GM19438 (cell line): Measurements from ENCODE around the gene TRIM54.
"Not testable (repeated sequence)": the region's sequence is repeated elsewhere in the genome, so short reads cannot be mapped to it uniquely, and the experiment has no call there.

ENCODE experiments used
- ATAC-seq: cut with Tn5 transposase; IDR thresholded peaks from one replicate; pipeline ENCODE4 v1.9.1; 2021; ENCODE audit warnings: low read depth; ENCODE audit not compliant: unreplicated experiment

TRIM54 gene

DNA sequence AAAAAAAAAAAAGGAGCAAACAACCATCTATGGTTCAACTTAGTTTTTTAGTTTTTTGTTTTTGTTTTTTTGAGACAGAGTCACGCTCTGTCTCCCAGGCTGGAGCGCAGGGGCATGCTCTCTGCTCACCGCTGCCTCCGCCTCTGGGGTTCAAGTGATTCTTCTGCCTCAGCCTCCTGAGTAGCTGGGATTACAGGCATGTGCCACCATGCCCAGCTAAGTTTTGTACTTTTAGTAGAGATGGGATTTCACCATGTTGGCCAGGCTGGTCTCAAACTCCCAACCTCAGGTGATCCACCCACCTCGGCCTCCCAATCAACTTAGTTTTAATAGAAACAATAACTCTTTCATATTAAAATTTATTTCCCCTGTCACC, 71.1 kb downstream of the TRIM54 start:
- ATAC-seq = not testable (repeated sequence)

DNA sequence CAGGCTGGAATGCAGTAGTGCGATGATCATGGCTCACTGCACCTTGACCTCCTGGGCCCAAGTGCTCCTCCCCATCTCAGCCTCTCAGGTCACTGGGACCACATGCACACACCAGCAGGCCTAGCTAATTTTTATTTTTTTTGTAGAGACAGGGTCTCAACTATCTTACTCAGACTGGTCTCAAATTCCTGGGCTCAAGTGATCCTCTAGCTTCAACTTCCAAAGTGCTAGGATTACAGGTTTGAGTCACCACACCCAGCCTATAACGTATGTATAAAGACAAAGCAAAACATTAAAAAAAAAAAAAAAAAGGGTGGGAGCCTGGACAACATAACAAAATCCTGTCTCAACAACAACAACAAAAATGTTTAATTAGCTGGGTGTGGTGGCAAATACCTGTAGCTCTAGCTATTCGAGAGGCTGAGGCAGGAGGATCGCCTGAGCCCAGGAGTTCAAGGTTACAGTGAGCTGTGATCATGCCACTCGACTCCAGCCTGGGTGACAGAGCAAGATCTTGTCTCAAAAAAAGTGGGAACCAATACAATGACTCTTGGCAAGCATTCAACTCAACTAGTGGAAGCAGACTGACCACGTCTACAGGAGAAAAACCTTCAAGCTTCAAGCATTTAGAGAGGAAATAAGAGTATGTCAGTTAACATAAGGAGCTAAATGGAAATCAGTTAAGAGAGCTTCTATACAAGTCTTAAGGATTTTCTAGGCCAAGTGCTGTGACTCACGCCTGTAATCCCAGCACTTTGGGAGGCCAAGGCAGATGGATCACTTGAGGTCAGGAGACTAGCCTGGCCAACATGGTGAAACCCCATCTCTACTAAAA, 71.8 kb downstream of the TRIM54 start:
- ATAC-seq = no peak

GRCh38 chr2:27354597-27354927, 72.3 kb downstream of the TRIM54 start:
- ATAC-seq = no peak

DNA sequence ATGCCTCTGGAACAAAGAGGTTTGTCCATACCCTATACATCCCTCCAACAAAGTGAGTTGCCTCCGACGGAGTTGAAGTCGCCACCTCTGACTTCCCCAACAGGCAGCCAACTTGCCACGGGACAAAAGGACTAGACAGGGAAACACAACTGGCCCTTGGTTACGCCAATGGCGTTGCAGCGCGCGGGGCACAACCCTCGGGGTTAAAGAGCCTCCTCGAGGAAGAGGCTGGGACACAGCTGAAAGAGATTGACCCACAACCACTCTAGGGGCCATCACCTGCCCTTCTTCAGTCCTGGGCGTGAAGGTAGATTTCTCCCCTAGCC, 73.8 kb downstream of the TRIM54 start:
- peak; percentile 36 for ATAC-seq

DNA sequence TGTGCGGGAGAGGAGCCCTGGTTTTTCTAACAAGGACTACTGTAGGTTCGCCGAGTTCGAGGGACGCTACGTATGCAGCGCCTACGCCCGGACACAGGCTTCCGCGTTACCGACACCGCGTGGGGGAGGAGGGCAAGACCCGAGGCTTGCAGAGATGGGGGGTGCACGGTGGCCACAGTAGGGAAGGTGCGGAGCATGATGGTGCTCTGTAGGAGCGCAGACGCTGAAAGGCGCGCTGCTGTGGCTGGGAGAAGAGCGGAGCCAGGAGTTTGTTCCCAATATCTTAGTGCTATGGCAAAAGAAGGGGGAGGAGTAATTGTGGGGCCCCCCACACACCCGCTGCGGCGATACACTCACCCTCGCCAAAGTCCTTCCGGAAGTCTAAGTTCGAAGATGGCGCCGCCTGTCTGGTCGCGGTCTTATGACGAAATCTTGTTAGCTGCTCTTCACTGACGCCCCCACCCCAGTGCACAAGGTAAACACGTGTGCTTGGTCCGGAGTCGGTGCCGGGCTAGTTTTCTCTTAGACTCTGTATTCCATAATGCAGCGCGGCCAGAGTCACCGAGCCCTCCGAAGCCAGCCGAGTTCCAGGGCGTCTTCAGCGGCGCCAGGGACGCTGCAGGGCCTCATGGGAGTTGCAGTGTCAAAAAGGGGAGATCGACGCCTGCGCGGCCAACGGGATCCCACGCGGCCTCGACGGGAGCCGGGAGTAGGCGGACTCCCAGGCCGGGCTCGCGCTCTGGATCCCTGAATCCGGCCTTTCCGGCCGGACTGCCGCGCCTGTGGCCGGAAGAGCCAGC, 74.4 kb downstream of the TRIM54 start, which contains the start of gene GTF3C2:
GTF3C2 (minus strand) TSS at position 383 of the 800 bp plus-strand sequence. CDS start 13,210 bp downstream, outside the sequence.
- peak; percentile 85 for ATAC-seq
